HL-60 (cell line): ENCODE results near the gene UPK1B.
A peak's percentile ranks its signal among the peaks of the same experiment; 100 is the strongest.

Experiments
- DNase-seq, 2 experiments: peaks; one replicate each; pipeline ENCODE4 v3.0.0-alpha.2; 2010 to 2020; ENCODE audit warnings: low read depth in 1 of 2, low spot score in 1 of 2
- H3K27ac ChIP-seq: fragments of 250-450 bp; sonication (Bioruptor Pico); replicated peaks from 2 replicates; pipeline ENCODE4 v1.5.1; 2020; ENCODE audit warnings: mild to moderate bottlenecking, moderate library complexity
- H3K27me3 ChIP-seq: fragments of 250-450 bp; sonication (Bioruptor Pico); 2 replicates; pipeline ENCODE4 v1.5.1; 2021; ENCODE audit warnings: mild to moderate bottlenecking, moderate library complexity; ENCODE audit not compliant: insufficient read depth, poor library complexity, severe bottlenecking
- H3K4me3 ChIP-seq: replicated peaks from 2 replicates; pipeline ENCODE4 v1.5.1; 2011; ENCODE audit warnings: mild to moderate bottlenecking, control low read depth, low read length; ENCODE audit not compliant: insufficient read depth
- GABPA ChIP-seq: IDR thresholded peaks from 2 replicates; pipeline ENCODE4 v1.6.1; 2012; ENCODE audit warnings: low read depth
- POLR2AphosphoS5 ChIP-seq: IDR thresholded peaks from 2 replicates; pipeline ENCODE4 v1.6.1; 2012; ENCODE audit warnings: low read depth
- SPI1 ChIP-seq: IDR thresholded peaks from 2 replicates; pipeline ENCODE4 v1.6.1; 2012; ENCODE audit warnings: low read depth, mild to moderate bottlenecking, borderline replicate concordance
- TF ChIP-seq, protein P1 (sequence below): IDR thresholded peaks from one replicate; pipeline ENCODE4 v1.5.1; 2011; ENCODE audit warnings: low read length, control low read depth, inconsistent platforms; ENCODE audit not compliant: insufficient read depth
- TF ChIP-seq, protein P2 (sequence below): IDR thresholded peaks from 2 replicates; pipeline ENCODE4 v1.6.1; 2012; ENCODE audit warnings: low read depth; ENCODE audit not compliant: insufficient replicate concordance

The UPK1B gene

DNA sequence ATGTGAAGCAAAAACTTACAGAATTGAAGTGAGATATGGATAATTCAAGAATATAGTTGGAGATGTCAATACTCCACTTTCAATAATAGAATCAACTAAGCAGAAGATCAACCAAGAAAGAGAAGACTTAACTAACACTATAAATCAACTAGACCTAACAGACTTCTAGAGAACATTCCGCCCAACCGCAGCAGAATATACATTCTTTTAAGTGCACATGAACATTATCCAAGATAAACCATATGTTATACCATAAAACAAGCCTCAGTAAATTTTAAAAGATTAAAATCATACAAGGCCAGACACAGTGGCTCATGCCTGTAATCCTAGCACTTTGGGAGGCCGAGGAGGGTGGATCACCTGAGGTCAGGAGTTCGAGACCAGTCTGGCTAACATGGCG lies 32.9 kb upstream of the UPK1B start:
- DNase-seq: no peak
- no peak overlapping the region for H3K27ac ChIP-seq
- TF ChIP-seq SPI1: no peak
- TF ChIP-seq, protein P1, sequence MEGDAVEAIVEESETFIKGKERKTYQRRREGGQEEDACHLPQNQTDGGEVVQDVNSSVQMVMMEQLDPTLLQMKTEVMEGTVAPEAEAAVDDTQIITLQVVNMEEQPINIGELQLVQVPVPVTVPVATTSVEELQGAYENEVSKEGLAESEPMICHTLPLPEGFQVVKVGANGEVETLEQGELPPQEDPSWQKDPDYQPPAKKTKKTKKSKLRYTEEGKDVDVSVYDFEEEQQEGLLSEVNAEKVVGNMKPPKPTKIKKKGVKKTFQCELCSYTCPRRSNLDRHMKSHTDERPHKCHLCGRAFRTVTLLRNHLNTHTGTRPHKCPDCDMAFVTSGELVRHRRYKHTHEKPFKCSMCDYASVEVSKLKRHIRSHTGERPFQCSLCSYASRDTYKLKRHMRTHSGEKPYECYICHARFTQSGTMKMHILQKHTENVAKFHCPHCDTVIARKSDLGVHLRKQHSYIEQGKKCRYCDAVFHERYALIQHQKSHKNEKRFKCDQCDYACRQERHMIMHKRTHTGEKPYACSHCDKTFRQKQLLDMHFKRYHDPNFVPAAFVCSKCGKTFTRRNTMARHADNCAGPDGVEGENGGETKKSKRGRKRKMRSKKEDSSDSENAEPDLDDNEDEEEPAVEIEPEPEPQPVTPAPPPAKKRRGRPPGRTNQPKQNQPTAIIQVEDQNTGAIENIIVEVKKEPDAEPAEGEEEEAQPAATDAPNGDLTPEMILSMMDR: no peak
- TF ChIP-seq, protein P2, sequence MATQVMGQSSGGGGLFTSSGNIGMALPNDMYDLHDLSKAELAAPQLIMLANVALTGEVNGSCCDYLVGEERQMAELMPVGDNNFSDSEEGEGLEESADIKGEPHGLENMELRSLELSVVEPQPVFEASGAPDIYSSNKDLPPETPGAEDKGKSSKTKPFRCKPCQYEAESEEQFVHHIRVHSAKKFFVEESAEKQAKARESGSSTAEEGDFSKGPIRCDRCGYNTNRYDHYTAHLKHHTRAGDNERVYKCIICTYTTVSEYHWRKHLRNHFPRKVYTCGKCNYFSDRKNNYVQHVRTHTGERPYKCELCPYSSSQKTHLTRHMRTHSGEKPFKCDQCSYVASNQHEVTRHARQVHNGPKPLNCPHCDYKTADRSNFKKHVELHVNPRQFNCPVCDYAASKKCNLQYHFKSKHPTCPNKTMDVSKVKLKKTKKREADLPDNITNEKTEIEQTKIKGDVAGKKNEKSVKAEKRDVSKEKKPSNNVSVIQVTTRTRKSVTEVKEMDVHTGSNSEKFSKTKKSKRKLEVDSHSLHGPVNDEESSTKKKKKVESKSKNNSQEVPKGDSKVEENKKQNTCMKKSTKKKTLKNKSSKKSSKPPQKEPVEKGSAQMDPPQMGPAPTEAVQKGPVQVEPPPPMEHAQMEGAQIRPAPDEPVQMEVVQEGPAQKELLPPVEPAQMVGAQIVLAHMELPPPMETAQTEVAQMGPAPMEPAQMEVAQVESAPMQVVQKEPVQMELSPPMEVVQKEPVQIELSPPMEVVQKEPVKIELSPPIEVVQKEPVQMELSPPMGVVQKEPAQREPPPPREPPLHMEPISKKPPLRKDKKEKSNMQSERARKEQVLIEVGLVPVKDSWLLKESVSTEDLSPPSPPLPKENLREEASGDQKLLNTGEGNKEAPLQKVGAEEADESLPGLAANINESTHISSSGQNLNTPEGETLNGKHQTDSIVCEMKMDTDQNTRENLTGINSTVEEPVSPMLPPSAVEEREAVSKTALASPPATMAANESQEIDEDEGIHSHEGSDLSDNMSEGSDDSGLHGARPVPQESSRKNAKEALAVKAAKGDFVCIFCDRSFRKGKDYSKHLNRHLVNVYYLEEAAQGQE: no peak
- no peak for TF ChIP-seq GABPA
- TF ChIP-seq POLR2AphosphoS5: no peak

DNA sequence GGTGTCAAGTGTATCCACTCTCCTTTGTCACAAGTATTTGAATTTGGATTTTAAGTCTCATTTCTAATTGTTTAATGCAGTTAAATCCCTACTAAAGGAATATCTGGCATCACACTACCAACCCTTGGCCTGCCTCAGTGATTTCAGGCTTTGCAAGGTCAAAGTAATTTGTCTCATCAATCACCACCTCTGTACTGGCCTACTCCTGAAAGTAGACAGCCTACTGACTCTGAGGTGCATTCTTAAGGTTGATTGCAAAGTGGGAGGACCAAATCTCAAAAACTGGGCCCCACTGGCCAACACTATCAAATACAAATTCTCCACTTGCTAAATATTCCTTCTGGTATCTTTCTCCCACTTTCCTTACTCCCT lies 28.3 kb upstream of the UPK1B start:
- Histone ChIP-seq H3K4me3 (no peak overlapping the region), H3K27ac (no peak overlapping the region), H3K27me3 (no peaks in the 10 kb centered on the region)
- no peak for DNase-seq
- TF ChIP-seq POLR2AphosphoS5: no peak
- TF ChIP-seq, protein P2: no peak
- TF ChIP-seq, protein P1: no peak
- no peak for TF ChIP-seq GABPA
- TF ChIP-seq SPI1: no peak

More for the DNA sequence above, 32.9 kb upstream of the UPK1B start:
- Histone ChIP-seq H3K27me3 (no peaks in the 10 kb centered on the region), H3K4me3 (no peak overlapping the region)

DNA sequence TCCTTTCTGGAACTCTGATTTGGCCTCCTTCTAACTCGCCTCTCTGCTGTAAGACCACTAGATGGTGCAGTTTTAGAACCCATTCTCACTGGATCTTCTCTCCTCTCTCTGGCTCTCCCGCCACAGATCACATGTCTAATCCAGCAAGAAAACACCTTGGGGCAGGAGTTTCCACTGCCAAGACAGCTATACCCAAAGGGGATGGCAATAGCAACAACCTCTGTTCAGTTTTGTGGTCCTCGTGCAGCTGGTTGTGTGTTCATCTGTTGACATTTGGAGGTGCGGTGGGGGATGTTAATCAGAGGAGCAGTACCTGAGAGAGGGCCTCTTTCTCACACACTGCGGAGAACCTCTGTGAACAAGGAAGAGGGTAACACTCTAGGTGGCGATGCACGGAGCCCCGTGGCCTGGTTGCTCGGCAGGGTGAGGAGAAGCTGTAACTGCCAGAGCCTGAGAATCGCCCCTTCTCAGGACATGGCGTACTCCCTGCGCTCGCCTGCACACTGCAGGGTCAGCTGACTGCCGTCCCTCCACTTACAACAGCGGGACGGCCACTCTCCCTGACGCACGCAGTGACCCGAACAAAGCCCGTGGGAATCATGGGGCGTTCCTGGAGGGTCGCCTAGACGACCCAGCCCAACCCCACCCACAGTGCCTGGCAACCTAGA lies 27.8 kb upstream of the UPK1B start, which contains the start of gene TEX55:
Gene TEX55 (plus strand): TSS at position 666 of the 668 bp plus-strand sequence. CDS start 25 bp downstream, outside the sequence.
- TF ChIP-seq, protein P1: peak; percentile 36
- no peak for TF ChIP-seq POLR2AphosphoS5
- peak in 1 of 2 experiments; percentile 3 for DNase-seq
- Histone ChIP-seq H3K27me3 (no peaks in the 10 kb centered on the region), H3K27ac (no peak within 1 kb of the TSS), H3K4me3 (no peak within 1 kb of the TSS)
